GM23248 (cell line): ENCODE measurements around the gene ANO2. TPM values are rescaled to one million over a fixed set of nuclear protein-coding genes. Genes with fewer than 3 reads are reported as not detected.

Source experiments
- DNase-seq: peaks from one replicate; pipeline ENCODE4 v3.0.0-alpha.2; 2015
- H2AFZ ChIP-seq: fragments of 200-600 bp; sonication (generic); 2 replicates; pipeline ENCODE4 v1.6.1; 2016; ENCODE audit warnings: antibody characterized with exemption
- H3F3A ChIP-seq: fragments of 200-600 bp; sonication (generic); 2 replicates; pipeline ENCODE4 v1.6.1; 2016; ENCODE audit warnings: mild to moderate bottlenecking, antibody characterized with exemption, mixed run types; ENCODE audit not compliant: insufficient read depth
- H3K27ac ChIP-seq: fragments of 200-600 bp; sonication (generic); 2 replicates; pipeline ENCODE4 v1.5.1; 2016; ENCODE audit warnings: mild to moderate bottlenecking
- H3K27me3 ChIP-seq: fragments of 200-600 bp; sonication (generic); replicated peaks from 2 replicates; pipeline ENCODE4 v1.6.1; 2016; ENCODE audit warnings: mild to moderate bottlenecking; ENCODE audit not compliant: insufficient read depth
- H3K36me3 ChIP-seq: fragments of 200-600 bp; sonication (generic); 2 replicates; pipeline ENCODE4 v1.6.1; 2016; ENCODE audit warnings: low read depth, mild to moderate bottlenecking
- H3K4me1 ChIP-seq: fragments of 200-600 bp; sonication (generic); 2 replicates; pipeline ENCODE4 v1.6.1; 2016; ENCODE audit warnings: mild to moderate bottlenecking; ENCODE audit not compliant: insufficient read depth
- H3K4me2 ChIP-seq: fragments of 200-600 bp; sonication (generic); one replicate; pipeline ENCODE4 v1.6.1; 2016; ENCODE audit warnings: mild to moderate bottlenecking; ENCODE audit not compliant: unreplicated experiment
- H3K4me3 ChIP-seq: fragments of 200-600 bp; sonication (generic); 2 replicates; pipeline ENCODE4 v1.5.1; 2016; ENCODE audit warnings: mild to moderate bottlenecking
- H3K79me2 ChIP-seq: fragments of 200-600 bp; sonication (generic); 2 replicates; pipeline ENCODE4 v1.6.1; 2016; ENCODE audit warnings: mild to moderate bottlenecking; ENCODE audit not compliant: insufficient read depth
- H3K9ac ChIP-seq: fragments of 200-600 bp; sonication (generic); 2 replicates; pipeline ENCODE4 v1.6.1; 2016; ENCODE audit warnings: mild to moderate bottlenecking
- H3K9me2 ChIP-seq: fragments of 200-600 bp; sonication (generic); 2 replicates; pipeline ENCODE4 v1.6.1; 2016; ENCODE audit warnings: mixed run types, mild to moderate bottlenecking, moderate library complexity; ENCODE audit not compliant: insufficient read depth
- H3K9me3 ChIP-seq: fragments of 200-600 bp; sonication (generic); one replicate; pipeline ENCODE4 v1.6.1; 2017; ENCODE audit warnings: low read depth
- H4K20me1 ChIP-seq: fragments of 200-600 bp; sonication (generic); 2 replicates; pipeline ENCODE4 v1.6.0; 2016; ENCODE audit not compliant: insufficient read depth
- EZH2 ChIP-seq: fragments of 200-600 bp; sonication (generic); IDR thresholded peaks from 2 replicates; pipeline ENCODE4 v1.6.1; 2018; ENCODE audit warnings: antibody characterized with exemption, mild to moderate bottlenecking; ENCODE audit not compliant: insufficient read depth, poor library complexity, severe bottlenecking
- EZH2phosphoT487 ChIP-seq: fragments of 200-600 bp; sonication (generic); IDR thresholded peaks from 2 replicates; pipeline ENCODE4 v1.6.1; 2018; ENCODE audit warnings: antibody characterized with exemption, moderate library complexity, mild to moderate bottlenecking, low read depth; ENCODE audit not compliant: insufficient read depth
- WGBS, 2 experiments: methylation state at CpG; one replicate each; pipeline ENCODE4 v1.1.6; 2015 to 2017; ENCODE audit warnings: low lambda C conversion rate in 2 of 2, low coverage in 1 of 2; ENCODE audit errors: missing lambda C conversion rate in 2 of 2; 5-methylcytosine and 5-hydroxymethylcytosine counted together
- in situ Hi-C: fragments of 300-500 bp; cut with MboI; formaldehyde crosslinking; loops from 2 replicates; pipeline ENCODE4 v1.15.0; 2020
- polyA plus RNA-seq: library from polyadenylated mRNA; unstranded; fragments of >200 nt; fragmentation: Nextera tagmentation; extraction: Ambion mirVana; gene quantifications from 2 replicates; pipeline ENCODE4 v1.2.1, GENCODE V29; 2016
- total RNA-seq: library from RNA; depleted of rRNA; stranded (reverse); fragments of >200 nt; shearing (Covaris generic); gene quantifications from 2 replicates; pipeline ENCODE4 v1.2.3, GENCODE V29; 2014

Gene ANO2
- total and polyA plus RNA-seq, 2 experiments from 2014 or later = not detected

GRCh38 chr12:5516371-5517241 is 428.5 kb downstream of the ANO2 start:
- H3K4me2 ChIP-seq = no peak overlapping the region
- H3K27me3 ChIP-seq = no peaks in the 10 kb centered on the region
- WGBS, 2 experiments = 70 to 72% methylated on average over 8 of the region's 8 CpGs
- no peaks in the 10 kb centered on the region for H3K36me3 ChIP-seq
- no peaks in the 10 kb centered on the region for H3K9me2 ChIP-seq
- no peaks in the 10 kb centered on the region for H3F3A ChIP-seq
- no peaks in the 10 kb centered on the region for H4K20me1 ChIP-seq
- no peaks in the 10 kb centered on the region for H3K4me1 ChIP-seq
- H3K4me3 ChIP-seq = no peak overlapping the region
- H3K9ac ChIP-seq = no peak overlapping the region
- no peak overlapping the region for H3K27ac ChIP-seq
- DNase-seq = no peak
- no peak overlapping the region for H2AFZ ChIP-seq
- in situ Hi-C loops = no loop called here
- no peaks in the 10 kb centered on the region for H3K79me2 ChIP-seq
- H3K9me3 ChIP-seq = no peaks in the 10 kb centered on the region
- TF ChIP-seq EZH2 (no peak), EZH2phosphoT487 (no peak)

DNA sequence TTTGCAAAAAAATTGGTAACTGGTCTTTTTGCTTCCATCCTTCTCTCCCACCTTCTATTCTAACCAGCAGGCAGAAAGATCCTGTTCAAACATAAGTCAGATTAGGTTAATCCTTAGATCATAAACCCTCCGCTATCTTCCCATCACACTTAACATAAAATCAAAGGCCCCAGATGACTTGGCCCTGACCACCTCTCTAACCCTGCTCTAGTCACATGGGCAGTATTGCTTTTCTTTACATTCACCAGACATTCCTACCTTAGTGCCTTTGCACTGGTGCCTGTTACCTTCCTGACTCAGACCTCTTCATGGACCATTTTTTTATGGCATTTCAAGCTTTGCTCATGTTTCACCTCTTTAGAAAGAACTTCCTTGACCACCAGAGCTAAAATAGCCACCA is 429.6 kb downstream of the ANO2 start:
- H3K9ac ChIP-seq = no peak overlapping the region
- no peaks in the 10 kb centered on the region for H3K36me3 ChIP-seq
- in situ Hi-C loops = no loop called here
- no peak overlapping the region for H2AFZ ChIP-seq
- H3K9me2 ChIP-seq = no peaks in the 10 kb centered on the region
- H3K4me2 ChIP-seq = no peak overlapping the region
- H3K27me3 ChIP-seq = no peaks in the 10 kb centered on the region
- DNase-seq = no peak
- H3K9me3 ChIP-seq = no peaks in the 10 kb centered on the region
- H3K4me1 ChIP-seq = no peaks in the 10 kb centered on the region
- no peak for TF ChIP-seq EZH2
- TF ChIP-seq EZH2phosphoT487 = no peak
- no peak overlapping the region for H3K27ac ChIP-seq
- H3K79me2 ChIP-seq = no peaks in the 10 kb centered on the region
- H4K20me1 ChIP-seq = no peaks in the 10 kb centered on the region
- no peaks in the 10 kb centered on the region for H3F3A ChIP-seq
- no peak overlapping the region for H3K4me3 ChIP-seq
- 96 to 97% methylated on average over 1 of the region's 1 CpG for WGBS, 2 experiments

- H3K79me2 ChIP-seq = no peaks in the 10 kb centered on the region
- no peaks in the 10 kb centered on the region for H3F3A ChIP-seq
- H3K9ac ChIP-seq = no peak overlapping the region
- H3K36me3 ChIP-seq = no peaks in the 10 kb centered on the region
- TF ChIP-seq EZH2phosphoT487 (no peak), EZH2 (no peak)
- no peaks in the 10 kb centered on the region for H4K20me1 ChIP-seq
- no peaks in the 10 kb centered on the region for H3K9me3 ChIP-seq
- no peak overlapping the region for H3K4me3 ChIP-seq
- H3K4me1 ChIP-seq = no peaks in the 10 kb centered on the region
- DNase-seq = no peak
- no peak overlapping the region for H2AFZ ChIP-seq
- WGBS, 2 experiments = 85 to 87% methylated on average over 4 of the region's 4 CpGs
- in situ Hi-C loops = no loop called here
- H3K9me2 ChIP-seq = no peaks in the 10 kb centered on the region
- H3K27me3 ChIP-seq = no peaks in the 10 kb centered on the region
- H3K27ac ChIP-seq = no peak overlapping the region
- no peak overlapping the region for H3K4me2 ChIP-seq
Observed at GRCh38 chr12:5514545-5514944, 430.5 kb downstream of the ANO2 start.

DNA sequence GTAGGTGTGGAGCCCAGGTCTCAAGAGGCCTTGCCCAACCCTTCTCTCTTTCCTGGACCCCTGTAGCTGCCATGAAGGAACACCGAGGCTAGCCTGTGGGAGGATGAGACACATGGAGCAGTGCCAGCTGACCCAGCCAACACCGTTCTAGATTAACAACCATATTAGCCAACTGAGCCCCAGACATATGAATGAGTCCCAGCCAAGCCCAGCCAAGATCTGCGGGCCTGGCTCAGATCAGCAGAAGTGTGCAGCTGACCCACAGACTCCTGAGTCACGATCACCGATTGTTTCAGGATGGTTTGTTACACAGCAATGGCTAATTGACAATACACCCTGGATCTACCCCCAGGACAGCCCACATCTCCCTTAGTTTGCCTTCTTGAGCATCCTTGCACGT is 431.0 kb downstream of the ANO2 start:
- no peak overlapping the region for H2AFZ ChIP-seq
- in situ Hi-C loops = no loop called here
- no peak overlapping the region for H3K4me3 ChIP-seq
- H3K9me2 ChIP-seq = no peaks in the 10 kb centered on the region
- no peaks in the 10 kb centered on the region for H3F3A ChIP-seq
- DNase-seq = no peak
- TF ChIP-seq EZH2phosphoT487 (no peak), EZH2 (no peak)
- H3K79me2 ChIP-seq = no peaks in the 10 kb centered on the region
- no peak overlapping the region for H3K4me2 ChIP-seq
- no peak overlapping the region for H3K27ac ChIP-seq
- H3K36me3 ChIP-seq = no peaks in the 10 kb centered on the region
- 60 to 71% methylated on average over 6 of the region's 6 CpGs for WGBS, 2 experiments
- no peaks in the 10 kb centered on the region for H4K20me1 ChIP-seq
- H3K4me1 ChIP-seq = no peaks in the 10 kb centered on the region
- H3K27me3 ChIP-seq = no peaks in the 10 kb centered on the region
- H3K9me3 ChIP-seq = no peaks in the 10 kb centered on the region
- no peak overlapping the region for H3K9ac ChIP-seq
